ENCODE measurements around the gene SLC9A9. TPM values are rescaled to one million over a fixed set of nuclear protein-coding genes. Genes with fewer than 3 reads are reported as not detected.

SLC9A9 gene
- total and polyA plus RNA-seq, 2 of the 8 experiments (the other 6 are each of a cell fraction or from before 2014, with no cell fraction given) = 0.48 to 1.1 TPM

GRCh38 chr3:143416229-143416628, 432.0 kb downstream of the SLC9A9 start:
- Histone ChIP-seq H3K14ac (ENCODE audit: insufficient read length) (no peak overlapping the region), H3K4ac (replicated peaks; ENCODE audit: insufficient read length, low read depth, low read length) (no peak overlapping the region), H2BK12ac (ENCODE audit: low read depth, low read length) (no peak overlapping the region), H2BK120ac (replicated peaks; ENCODE audit: low read depth, low read length) (no peak overlapping the region), H3K9me3 (ENCODE audit: insufficient read depth in 2 of 2, low read depth in 1 of 2, low read length in 1 of 2) (no peaks in the 10 kb centered on the region), H3K79me2 (ENCODE audit: control insufficient read depth in 1 of 2, insufficient read depth in 2 of 2, low read length in 2 of 2) (no peaks in the 10 kb centered on the region), H3K4me2 (ENCODE audit: insufficient read depth in 1 of 2, low read depth in 2 of 2, low read length in 2 of 2) (no peak overlapping the region), H3K18ac (ENCODE audit: extremely low read depth, low read length) (no peak overlapping the region), H3K79me1 (ENCODE audit: low read depth, low read length) (no peaks in the 10 kb centered on the region), H4K8ac (ENCODE audit: extremely low read depth, insufficient read depth, low read length) (no peak overlapping the region), H3K23me2 (ENCODE audit: low read depth, low read length) (no peaks in the 10 kb centered on the region), H4K91ac (replicated peaks; ENCODE audit: insufficient read length, low read length) (no peak overlapping the region), H4K5ac (ENCODE audit: insufficient read length, low read depth, low read length) (no peak overlapping the region), H3K4me3 (ENCODE audit: extremely low read depth in 1 of 4, insufficient read depth in 2 of 4, low read depth in 3 of 4, low read length in 4 of 4) (no peak overlapping the region), H3K56ac (replicated peaks; ENCODE audit: insufficient read length, low read depth, low read length) (no peak overlapping the region), H3K4me1 (replicated peaks in 1 of 4; ENCODE audit: control insufficient read depth in 3 of 4, insufficient read depth in 4 of 4, low read length in 3 of 4) (no peaks in the 10 kb centered on the region; a peak in 1 of 7 replicates), H2AFZ (ENCODE audit: low read length) (no peak overlapping the region), H2BK15ac (ENCODE audit: low read length) (no peak overlapping the region), H2BK20ac (ENCODE audit: low read length) (no peak overlapping the region), H3K36me3 (ENCODE audit: control insufficient read depth in 2 of 4, insufficient read depth in 4 of 4, low read length in 3 of 4) (no peaks in the 10 kb centered on the region), H3K23ac (ENCODE audit: insufficient read length) (no peak overlapping the region), H4K20me1 (replicated peaks in 1 of 2; ENCODE audit: control insufficient read depth in 1 of 2, insufficient read depth in 2 of 2, low read length in 2 of 2) (no peaks in the 10 kb centered on the region), H3K27ac (ENCODE audit: low read depth, low read length) (no peak overlapping the region), H3K27me3 (replicated peaks in 1 of 4; ENCODE audit: control insufficient read depth in 3 of 4, extremely low read depth in 1 of 4, insufficient read depth in 3 of 4, low read length in 3 of 4) (peaks cover 0 to 1% (median 0%) of the 10 kb centered on the region in 4 experiments; a peak in 1 of 7 replicates), H2BK5ac (ENCODE audit: low read depth, low read length) (no peak overlapping the region), H2AK5ac (ENCODE audit: low read depth, low read length) (no peak overlapping the region), H3K9ac (replicated peaks in 1 of 4; ENCODE audit: extremely low read depth in 1 of 4, low read depth in 3 of 4, low read length in 3 of 4) (no peak overlapping the region)
- CTCF ChIA-PET (ENCODE audit: partially characterized antibody) = no interaction called here
- WGBS, 2 experiments (ENCODE audit: extremely low coverage in 1 of 2, insufficient coverage in 1 of 2, insufficient read length in 1 of 2, insufficient replicate concordance in 2 of 2, low coverage in 1 of 2, low lambda C conversion rate in 2 of 2, missing lambda C conversion rate in 1 of 2) = 94% methylated on average over 2 of the region's 2 CpGs; no CpG with 5 or more reads in 1 of the 2 experiments
- POLR2A ChIA-PET (ENCODE audit: partially characterized antibody) = no interaction called here
- FAIRE-seq (no peak), DNase-seq (ENCODE audit: low read depth in 1 of 2, low spot score in 2 of 2) (no peak)
- TF ChIP-seq, protein P1, sequence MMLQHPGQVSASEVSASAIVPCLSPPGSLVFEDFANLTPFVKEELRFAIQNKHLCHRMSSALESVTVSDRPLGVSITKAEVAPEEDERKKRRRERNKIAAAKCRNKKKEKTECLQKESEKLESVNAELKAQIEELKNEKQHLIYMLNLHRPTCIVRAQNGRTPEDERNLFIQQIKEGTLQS (IDR thresholded peaks at IDR 0.05; ENCODE audit: insufficient read depth, low read depth, low read length) = no peak
- TF ChIP-seq FOSL1 (IDR thresholded peaks at IDR 0.05; ENCODE audit: insufficient read depth, low read depth, low read length) = no peak
- no peak for TF ChIP-seq BCL11A (IDR thresholded peaks at IDR 0.05; ENCODE audit: low read depth in 2 of 2, low read length in 2 of 2)
- TF ChIP-seq KDM1A (IDR thresholded peaks at IDR 0.05; ENCODE audit: borderline replicate concordance, low read length) = no peak
- no peak for TF ChIP-seq TAF7 (optimal IDR thresholded peaks at IDR 0.05; ENCODE audit: borderline replicate concordance, low read depth, low read length)
- no peak for TF ChIP-seq JUN (IDR thresholded peaks at IDR 0.05; ENCODE audit: low read depth, low read length)
- TF ChIP-seq TAF1 (IDR thresholded peaks at IDR 0.05; ENCODE audit: low read depth, low read length) = no peak
- no peak for TF ChIP-seq HDAC2 (IDR thresholded peaks at IDR 0.05; ENCODE audit: borderline replicate concordance in 1 of 2, low read depth in 2 of 2, low read length in 2 of 2)
- no peak for TF ChIP-seq MAX (IDR thresholded peaks at IDR 0.05)
- TF ChIP-seq ATF2 (IDR thresholded peaks at IDR 0.05; ENCODE audit: low read length) = no peak
- no peak for TF ChIP-seq POU5F1 (IDR thresholded peaks at IDR 0.05; ENCODE audit: low read depth, low read length)
- TF ChIP-seq SP4 (IDR thresholded peaks at IDR 0.05; ENCODE audit: low read length) = no peak
